Astrocyte (in vitro differentiated cells and primary cell): ENCODE results near the gene UBE2K. TPM values are rescaled to one million over a fixed set of nuclear protein-coding genes. Genes with fewer than 3 reads are reported as not detected.
"Not testable (repeated sequence)": the region's sequence is repeated elsewhere in the genome, so short reads cannot be mapped to it uniquely, and the experiment has no call there.

Experiments used
- DNase-seq: peaks from one replicate; pipeline ENCODE4 v3.0.0-alpha.2; 2010; ENCODE audit warnings: low read depth
- FAIRE-seq: peaks from 2 replicates; lab custom pipeline; 2011; peaks lifted over from hg19 to GRCh38; lab: Jason Lieb, UNC
- H2AFZ ChIP-seq: 2 replicates; pipeline ENCODE4 v1.6.0; 2012; ENCODE audit warnings: low read depth, low read length, inconsistent platforms
- H3K27ac ChIP-seq: 2 replicates; pipeline ENCODE4 v1.5.1; 2011; ENCODE audit warnings: low read depth, low read length, inconsistent platforms
- H3K27me3 ChIP-seq: 2 replicates; pipeline ENCODE4 v1.6.0; 2011; ENCODE audit warnings: low read length, inconsistent platforms; ENCODE audit not compliant: insufficient read depth
- H3K36me3 ChIP-seq: 2 replicates; pipeline ENCODE4 v1.5.1; 2011; ENCODE audit warnings: low read length, inconsistent platforms; ENCODE audit not compliant: insufficient read depth
- H3K4me1 ChIP-seq: 2 replicates; pipeline ENCODE4 v1.5.1; 2011; ENCODE audit warnings: low read length, inconsistent platforms; ENCODE audit not compliant: insufficient read depth
- H3K4me2 ChIP-seq: 2 replicates; pipeline ENCODE4 v1.6.0; 2012; ENCODE audit warnings: low read length, inconsistent platforms
- H3K4me3 ChIP-seq: 2 replicates; pipeline ENCODE4 v1.5.1; 2011; ENCODE audit warnings: low read depth, mild to moderate bottlenecking, low read length, inconsistent platforms; ENCODE audit not compliant: insufficient read depth
- H3K79me2 ChIP-seq: 2 replicates; pipeline ENCODE4 v1.6.0; 2012; ENCODE audit warnings: mild to moderate bottlenecking, low read length, inconsistent platforms; ENCODE audit not compliant: insufficient read depth
- H3K9ac ChIP-seq: 2 replicates; pipeline ENCODE4 v1.6.0; 2012; ENCODE audit warnings: mild to moderate bottlenecking, low read length, inconsistent platforms
- H3K9me3 ChIP-seq: 2 replicates; pipeline ENCODE4 v1.5.1; 2012; ENCODE audit warnings: low read depth, mild to moderate bottlenecking, low read length, inconsistent platforms; ENCODE audit not compliant: insufficient read depth
- H4K20me1 ChIP-seq: 2 replicates; pipeline ENCODE4 v1.6.0; 2012; ENCODE audit warnings: low read length, inconsistent platforms; ENCODE audit not compliant: insufficient read depth
- H3K27ac Mint-ChIP-seq: one replicate; pipeline ENCODE4 v1.8.0; 2021; ENCODE audit warnings: mild to moderate bottlenecking, mixed read lengths; ENCODE audit not compliant: unreplicated experiment
- H3K27me3 Mint-ChIP-seq: one replicate; pipeline ENCODE4 v1.8.0; 2021; ENCODE audit warnings: low read depth, mixed read lengths; ENCODE audit not compliant: unreplicated experiment
- H3K36me3 Mint-ChIP-seq: one replicate; pipeline ENCODE4 v1.8.0; 2021; ENCODE audit warnings: low read depth, mixed read lengths; ENCODE audit not compliant: unreplicated experiment
- H3K4me1 Mint-ChIP-seq: one replicate; pipeline ENCODE4 v1.8.0; 2021; ENCODE audit warnings: low read depth, mixed read lengths; ENCODE audit not compliant: unreplicated experiment
- H3K4me3 Mint-ChIP-seq: one replicate; pipeline ENCODE4 v1.8.0; 2021; ENCODE audit warnings: mild to moderate bottlenecking, moderate library complexity, mixed read lengths; ENCODE audit not compliant: unreplicated experiment
- H3K9me3 Mint-ChIP-seq: one replicate; pipeline ENCODE4 v1.8.0; 2021; ENCODE audit warnings: mild to moderate bottlenecking, mixed read lengths; ENCODE audit not compliant: unreplicated experiment
- CTCF ChIP-seq: IDR thresholded peaks from 2 replicates; pipeline ENCODE4 v1.5.1; 2011; ENCODE audit warnings: low read depth, mild to moderate bottlenecking, inconsistent platforms, low read length, moderate library complexity; ENCODE audit not compliant: insufficient read depth
- EZH2 ChIP-seq: IDR thresholded peaks from 2 replicates; pipeline ENCODE4 v1.6.1; 2012; ENCODE audit warnings: mild to moderate bottlenecking, low read length, inconsistent platforms; ENCODE audit not compliant: insufficient read depth
- total RNA-seq: library from RNA; stranded (reverse); gene quantifications from 2 replicates; pipeline ENCODE4 v1.2.1, GENCODE V29; 2021

UBE2K gene
- total RNA-seq, 1 donor from 2014 or later: 134 TPM

GRCh38 chr4:39648827-39649558, 48.9 kb upstream of the UBE2K start:
- no peaks in the 10 kb centered on the region for H3K27me3 ChIP-seq
- H2AFZ ChIP-seq: no peak overlapping the region
- H4K20me1 ChIP-seq: no peaks in the 10 kb centered on the region
- no peak overlapping the region for H3K9ac ChIP-seq
- Mint-ChIP-seq H3K9me3 (no peaks in the 10 kb centered on the region), H3K4me3 (no peak overlapping the region), H3K27ac (no peak overlapping the region), H3K4me1 (no peaks in the 10 kb centered on the region), H3K27me3 (no peaks in the 10 kb centered on the region), H3K36me3 (peaks cover 3% of the 10 kb centered on the region)
- H3K79me2 ChIP-seq: no peaks in the 10 kb centered on the region
- DNase-seq (no peak), FAIRE-seq (no peak)
- H3K4me1 ChIP-seq: no peaks in the 10 kb centered on the region
- no peak overlapping the region for H3K4me2 ChIP-seq
- no peak for TF ChIP-seq CTCF
- TF ChIP-seq EZH2: no peak
- H3K4me3 ChIP-seq: no peak overlapping the region
- no peaks in the 10 kb centered on the region for H3K36me3 ChIP-seq
- H3K9me3 ChIP-seq: no peaks in the 10 kb centered on the region
- no peak overlapping the region for H3K27ac ChIP-seq

GRCh38 chr4:39649639-39650265, 48.2 kb upstream of the UBE2K start:
- no peak overlapping the region for H2AFZ ChIP-seq
- no peaks in the 10 kb centered on the region for H3K4me1 ChIP-seq
- no peaks in the 10 kb centered on the region for H3K27me3 ChIP-seq
- no peak overlapping the region for H3K27ac ChIP-seq
- Mint-ChIP-seq H3K9me3 (no peaks in the 10 kb centered on the region), H3K27me3 (no peaks in the 10 kb centered on the region), H3K27ac (no peak overlapping the region), H3K4me3 (no peak overlapping the region), H3K4me1 (no peaks in the 10 kb centered on the region), H3K36me3 (peaks cover 3% of the 10 kb centered on the region)
- H3K79me2 ChIP-seq: no peaks in the 10 kb centered on the region
- no peaks in the 10 kb centered on the region for H3K9me3 ChIP-seq
- H3K4me3 ChIP-seq: no peak overlapping the region
- H3K9ac ChIP-seq: no peak overlapping the region
- H3K36me3 ChIP-seq: no peaks in the 10 kb centered on the region
- TF ChIP-seq CTCF (no peak), EZH2 (no peak)
- DNase-seq (no peak), FAIRE-seq (no peak)
- no peak overlapping the region for H3K4me2 ChIP-seq
- H4K20me1 ChIP-seq: no peaks in the 10 kb centered on the region

- not testable (repeated sequence) for H3K27me3 ChIP-seq, H3K9ac ChIP-seq, H3K9me3 Mint-ChIP-seq, H3K36me3 ChIP-seq, FAIRE-seq, H3K4me2 ChIP-seq, H3K27me3 Mint-ChIP-seq, H4K20me1 ChIP-seq, H3K9me3 ChIP-seq, H3K79me2 ChIP-seq, H3K4me3 ChIP-seq, H3K4me1 Mint-ChIP-seq, H3K4me1 ChIP-seq, H3K27ac ChIP-seq, H3K27ac Mint-ChIP-seq, DNase-seq, H3K36me3 Mint-ChIP-seq, H3K4me3 Mint-ChIP-seq, H2AFZ ChIP-seq
These were observed 46.4 kb upstream of the UBE2K start for GRCh38 chr4:39651586-39651985.
